Measurements from ENCODE around the gene FOXO1.

The FOXO1 gene

DNA sequence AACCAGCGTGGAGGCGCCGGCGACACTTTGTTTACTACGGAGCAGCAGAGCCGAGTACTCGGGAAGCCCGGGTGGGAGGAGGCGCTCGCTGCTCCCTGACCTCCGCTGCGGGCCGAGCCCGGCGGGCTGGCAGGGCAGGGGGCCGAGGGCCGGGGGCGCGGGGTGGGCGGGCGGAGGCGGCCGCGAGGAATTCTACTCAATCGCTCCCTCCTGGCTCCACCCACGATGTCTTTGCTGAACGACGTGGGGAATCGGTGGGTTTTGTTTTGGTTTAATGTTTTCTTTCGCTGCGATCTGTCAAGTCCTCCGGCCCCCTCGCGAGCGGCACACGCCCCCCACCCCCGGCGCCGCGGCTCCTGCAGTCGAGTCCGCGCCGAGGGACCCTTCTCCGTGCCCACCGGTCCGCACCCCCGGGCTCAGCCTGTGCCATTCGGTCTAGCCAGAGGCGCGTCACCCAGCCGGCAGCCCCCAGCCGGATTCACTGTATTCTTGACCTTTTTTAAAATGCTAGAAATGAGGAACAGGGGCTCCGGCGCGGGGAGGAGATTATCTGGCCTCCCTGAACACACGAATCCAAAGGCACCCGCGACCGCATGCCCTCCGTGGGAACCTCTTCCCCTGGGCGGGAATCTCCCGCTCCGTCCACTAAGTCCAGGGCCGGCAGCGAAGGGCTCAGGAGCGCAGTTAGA lies 636 bp upstream of the FOXO1 start:
- TF ChIP-seq ZBTB7A (IDR thresholded peaks at IDR 0.05; ENCODE audit: low read depth) (peak; percentile 68; the same call in 1 of the 2 replicates), TEAD4 (IDR thresholded peaks at IDR 0.05) (no peak)

DNA sequence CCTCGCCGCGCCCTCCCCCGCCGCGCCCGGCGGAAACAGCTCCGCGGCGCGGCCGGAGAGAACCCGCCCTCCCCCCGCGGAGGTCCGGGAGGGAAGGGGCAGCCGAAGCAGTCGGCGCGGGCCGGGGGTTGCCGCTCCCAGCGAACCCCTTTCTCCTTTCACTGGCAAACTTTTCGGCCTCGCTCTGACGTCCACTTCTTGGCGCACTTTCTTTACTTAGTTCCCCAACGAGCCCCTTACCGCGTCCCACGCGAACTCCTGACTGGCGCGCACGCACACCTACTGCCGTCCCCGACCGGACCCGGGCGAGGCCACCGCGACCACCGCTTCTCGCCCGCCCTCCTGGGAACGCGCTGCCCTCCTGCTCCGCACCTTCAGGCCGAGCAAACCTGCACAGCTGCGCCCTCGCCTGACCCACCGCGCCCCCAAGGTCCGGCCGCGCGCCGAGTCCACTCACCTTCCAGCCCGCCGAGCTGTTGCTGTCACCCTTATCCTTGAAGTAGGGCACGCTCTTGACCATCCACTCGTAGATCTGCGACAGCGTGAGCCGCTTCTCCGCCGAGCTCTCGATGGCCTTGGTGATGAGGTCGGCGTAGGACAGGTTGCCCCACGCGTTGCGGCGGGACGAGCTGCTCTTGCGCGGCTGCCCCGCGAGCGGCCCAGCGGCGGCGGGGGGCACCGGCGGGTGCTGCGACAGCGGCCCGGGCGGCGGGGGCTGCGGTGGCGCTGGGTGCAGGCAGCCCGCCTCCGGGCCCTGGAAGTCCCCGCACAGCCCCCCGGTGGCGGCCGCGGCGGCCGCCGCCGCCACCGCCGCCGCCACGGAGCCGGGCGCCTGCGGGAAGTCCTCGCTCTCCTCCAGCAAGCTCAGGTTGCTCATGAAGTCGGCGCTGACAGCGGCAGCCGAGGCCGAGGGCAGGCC lies 1.1 kb downstream of the FOXO1 start:
- no peak for TF ChIP-seq NFIC (IDR thresholded peaks at IDR 0.05)
- TF ChIP-seq, protein P1, sequence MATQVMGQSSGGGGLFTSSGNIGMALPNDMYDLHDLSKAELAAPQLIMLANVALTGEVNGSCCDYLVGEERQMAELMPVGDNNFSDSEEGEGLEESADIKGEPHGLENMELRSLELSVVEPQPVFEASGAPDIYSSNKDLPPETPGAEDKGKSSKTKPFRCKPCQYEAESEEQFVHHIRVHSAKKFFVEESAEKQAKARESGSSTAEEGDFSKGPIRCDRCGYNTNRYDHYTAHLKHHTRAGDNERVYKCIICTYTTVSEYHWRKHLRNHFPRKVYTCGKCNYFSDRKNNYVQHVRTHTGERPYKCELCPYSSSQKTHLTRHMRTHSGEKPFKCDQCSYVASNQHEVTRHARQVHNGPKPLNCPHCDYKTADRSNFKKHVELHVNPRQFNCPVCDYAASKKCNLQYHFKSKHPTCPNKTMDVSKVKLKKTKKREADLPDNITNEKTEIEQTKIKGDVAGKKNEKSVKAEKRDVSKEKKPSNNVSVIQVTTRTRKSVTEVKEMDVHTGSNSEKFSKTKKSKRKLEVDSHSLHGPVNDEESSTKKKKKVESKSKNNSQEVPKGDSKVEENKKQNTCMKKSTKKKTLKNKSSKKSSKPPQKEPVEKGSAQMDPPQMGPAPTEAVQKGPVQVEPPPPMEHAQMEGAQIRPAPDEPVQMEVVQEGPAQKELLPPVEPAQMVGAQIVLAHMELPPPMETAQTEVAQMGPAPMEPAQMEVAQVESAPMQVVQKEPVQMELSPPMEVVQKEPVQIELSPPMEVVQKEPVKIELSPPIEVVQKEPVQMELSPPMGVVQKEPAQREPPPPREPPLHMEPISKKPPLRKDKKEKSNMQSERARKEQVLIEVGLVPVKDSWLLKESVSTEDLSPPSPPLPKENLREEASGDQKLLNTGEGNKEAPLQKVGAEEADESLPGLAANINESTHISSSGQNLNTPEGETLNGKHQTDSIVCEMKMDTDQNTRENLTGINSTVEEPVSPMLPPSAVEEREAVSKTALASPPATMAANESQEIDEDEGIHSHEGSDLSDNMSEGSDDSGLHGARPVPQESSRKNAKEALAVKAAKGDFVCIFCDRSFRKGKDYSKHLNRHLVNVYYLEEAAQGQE (IDR thresholded peaks at IDR 0.05; ENCODE audit: low read depth): no peak
- peak; percentile 8; the same call in 1 of the 2 replicates for TF ChIP-seq RAD21 (IDR thresholded peaks at IDR 0.05; ENCODE audit: low read depth)
- TF ChIP-seq, protein P2, sequence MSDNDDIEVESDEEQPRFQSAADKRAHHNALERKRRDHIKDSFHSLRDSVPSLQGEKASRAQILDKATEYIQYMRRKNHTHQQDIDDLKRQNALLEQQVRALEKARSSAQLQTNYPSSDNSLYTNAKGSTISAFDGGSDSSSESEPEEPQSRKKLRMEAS (IDR thresholded peaks at IDR 0.05): peak; percentile 53
- TF ChIP-seq TCF12 (IDR thresholded peaks at IDR 0.05; ENCODE audit: low read depth): no peak
- no peak for TF ChIP-seq EP300 (IDR thresholded peaks at IDR 0.05; ENCODE audit: borderline replicate concordance)
- 0 out of 2 replicates have a peak, but pooled peaks have one; percentile 28 for TF ChIP-seq TAF1 (IDR thresholded peaks at IDR 0.05; ENCODE audit: low read depth)
- no peak for TF ChIP-seq CREB1 (IDR thresholded peaks at IDR 0.05; ENCODE audit: low read depth)
- TF ChIP-seq, protein P3, sequence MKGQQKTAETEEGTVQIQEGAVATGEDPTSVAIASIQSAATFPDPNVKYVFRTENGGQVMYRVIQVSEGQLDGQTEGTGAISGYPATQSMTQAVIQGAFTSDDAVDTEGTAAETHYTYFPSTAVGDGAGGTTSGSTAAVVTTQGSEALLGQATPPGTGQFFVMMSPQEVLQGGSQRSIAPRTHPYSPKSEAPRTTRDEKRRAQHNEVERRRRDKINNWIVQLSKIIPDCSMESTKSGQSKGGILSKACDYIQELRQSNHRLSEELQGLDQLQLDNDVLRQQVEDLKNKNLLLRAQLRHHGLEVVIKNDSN (IDR thresholded peaks at IDR 0.05): 0 out of 2 replicates have a peak, but pooled peaks have one; percentile 0
- TF ChIP-seq ZBTB7A (IDR thresholded peaks at IDR 0.05; ENCODE audit: low read depth): peak; percentile 85
- no peak for TF ChIP-seq CEBPB (IDR thresholded peaks at IDR 0.05)
- TF ChIP-seq YY1 (IDR thresholded peaks at IDR 0.05; ENCODE audit: low read depth): no peak

DNA sequence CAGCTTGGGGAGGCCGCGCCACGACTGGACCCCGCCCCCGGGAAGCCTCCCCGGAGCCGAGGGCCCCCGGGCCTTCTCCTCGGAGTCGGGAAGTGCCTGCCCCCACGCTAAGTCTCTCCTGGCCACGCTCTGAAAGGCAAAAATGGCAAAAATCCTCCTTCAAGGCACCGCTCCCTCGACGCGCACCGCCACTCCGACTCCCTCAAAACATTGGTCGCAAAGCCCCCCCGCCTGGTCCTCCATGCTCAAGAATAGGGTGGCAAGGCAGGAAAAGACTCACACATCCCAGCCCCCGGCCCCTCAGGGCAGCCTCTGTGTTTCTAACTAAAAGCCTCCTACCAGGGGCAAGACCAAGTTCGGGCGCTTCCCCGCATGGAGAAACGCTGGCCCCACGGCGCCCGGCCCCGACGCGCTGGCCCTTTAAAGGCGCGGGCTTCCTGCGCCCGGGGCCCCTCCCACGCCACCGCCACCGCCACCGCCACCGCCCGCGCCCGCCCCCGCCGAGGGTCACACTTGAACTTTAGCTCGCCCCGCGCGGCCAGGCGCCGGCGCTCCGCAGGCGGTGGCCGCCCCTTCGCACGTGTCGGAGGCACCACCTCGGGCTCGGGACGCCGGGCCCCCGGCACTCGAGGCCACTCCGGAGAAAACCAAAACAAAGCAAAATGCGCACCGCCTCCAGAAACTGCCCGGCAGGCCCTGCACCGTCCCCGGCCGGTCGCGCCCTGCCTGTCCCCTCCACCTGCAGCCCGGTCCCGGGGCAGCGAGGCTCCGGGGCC lies 1.9 kb downstream of the FOXO1 start:
- TF ChIP-seq CEBPB (IDR thresholded peaks at IDR 0.05) (no peak), ZBTB7A (IDR thresholded peaks at IDR 0.05; ENCODE audit: low read depth) (no peak), RAD21 (IDR thresholded peaks at IDR 0.05; ENCODE audit: low read depth) (no peak), FOXM1 (IDR thresholded peaks at IDR 0.05; ENCODE audit: borderline replicate concordance, low read depth) (no peak), EGR1 (IDR thresholded peaks at IDR 0.05) (peak; percentile 82), TEAD4 (IDR thresholded peaks at IDR 0.05) (no peak), EP300 (IDR thresholded peaks at IDR 0.05; ENCODE audit: borderline replicate concordance) (no peak), TCF12 (IDR thresholded peaks at IDR 0.05; ENCODE audit: low read depth) (no peak), NFIC (IDR thresholded peaks at IDR 0.05) (no peak; the same call in 1 of the 2 replicates), YY1 (IDR thresholded peaks at IDR 0.05; ENCODE audit: low read depth) (no peak), CREB1 (IDR thresholded peaks at IDR 0.05; ENCODE audit: low read depth) (no peak), TAF1 (IDR thresholded peaks at IDR 0.05; ENCODE audit: low read depth) (peak; percentile 64)
- TF ChIP-seq, protein P3 (IDR thresholded peaks at IDR 0.05): 0 out of 2 replicates have a peak, but pooled peaks have one; percentile 1
- TF ChIP-seq, protein P1 (IDR thresholded peaks at IDR 0.05; ENCODE audit: low read depth): no peak
- TF ChIP-seq, protein P2 (IDR thresholded peaks at IDR 0.05): peak; percentile 91

DNA sequence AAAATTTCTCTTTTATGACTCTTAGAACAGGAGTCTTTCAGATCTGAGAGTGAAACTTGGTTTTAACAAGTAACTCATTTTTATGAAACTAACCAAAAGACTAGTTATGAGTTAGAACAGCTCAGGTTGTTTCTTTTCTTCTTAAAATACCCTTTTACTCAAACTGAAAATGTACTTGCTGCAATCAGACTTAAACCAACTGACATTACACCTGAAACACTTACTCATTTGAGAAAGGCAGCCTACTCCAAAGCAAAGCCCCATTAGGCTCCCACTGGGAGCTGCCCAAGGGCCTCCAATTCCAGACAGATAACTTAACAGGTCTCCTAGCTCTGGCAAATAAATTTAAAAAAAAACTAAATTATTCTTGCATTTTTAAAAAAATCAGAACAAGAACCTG lies 3.6 kb downstream of the FOXO1 start:
- no peak for TF ChIP-seq TCF12 (IDR thresholded peaks at IDR 0.05; ENCODE audit: low read depth)
- TF ChIP-seq TAF1 (IDR thresholded peaks at IDR 0.05; ENCODE audit: low read depth): no peak
- no peak for TF ChIP-seq TEAD4 (IDR thresholded peaks at IDR 0.05)
- TF ChIP-seq RAD21 (IDR thresholded peaks at IDR 0.05; ENCODE audit: low read depth): no peak
- TF ChIP-seq, protein P1 (IDR thresholded peaks at IDR 0.05; ENCODE audit: low read depth): no peak
- no peak for TF ChIP-seq NFIC (IDR thresholded peaks at IDR 0.05)
- no peak for TF ChIP-seq CEBPB (IDR thresholded peaks at IDR 0.05)
- TF ChIP-seq EGR1 (IDR thresholded peaks at IDR 0.05): no peak
- TF ChIP-seq CREB1 (IDR thresholded peaks at IDR 0.05; ENCODE audit: low read depth): no peak
- TF ChIP-seq EP300 (IDR thresholded peaks at IDR 0.05; ENCODE audit: borderline replicate concordance): no peak
- TF ChIP-seq FOXM1 (IDR thresholded peaks at IDR 0.05; ENCODE audit: borderline replicate concordance, low read depth): no peak
- TF ChIP-seq, protein P3 (IDR thresholded peaks at IDR 0.05): no peak
